ENCODE results near the gene HMGCS1.

DNA sequence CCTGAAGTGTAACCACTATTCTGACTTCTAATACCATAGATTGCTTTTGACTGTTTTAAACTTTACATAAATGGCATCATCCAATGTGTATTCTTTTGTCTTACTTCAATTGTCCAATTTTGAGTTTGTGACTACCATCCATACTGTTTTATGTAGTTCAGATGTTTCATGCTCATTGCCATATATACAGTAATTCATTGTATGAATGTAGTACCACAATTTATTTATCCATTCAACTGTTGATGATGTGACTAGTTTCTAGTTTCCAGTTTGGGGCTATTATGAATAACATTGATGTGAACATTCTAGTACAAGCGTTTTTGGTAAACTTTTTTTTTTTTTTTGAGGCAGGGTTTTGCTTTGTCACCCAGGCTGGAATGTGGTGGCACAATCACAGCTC is 55.1 kb downstream of the HMGCS1 start:
- TF ChIP-seq, protein P1, sequence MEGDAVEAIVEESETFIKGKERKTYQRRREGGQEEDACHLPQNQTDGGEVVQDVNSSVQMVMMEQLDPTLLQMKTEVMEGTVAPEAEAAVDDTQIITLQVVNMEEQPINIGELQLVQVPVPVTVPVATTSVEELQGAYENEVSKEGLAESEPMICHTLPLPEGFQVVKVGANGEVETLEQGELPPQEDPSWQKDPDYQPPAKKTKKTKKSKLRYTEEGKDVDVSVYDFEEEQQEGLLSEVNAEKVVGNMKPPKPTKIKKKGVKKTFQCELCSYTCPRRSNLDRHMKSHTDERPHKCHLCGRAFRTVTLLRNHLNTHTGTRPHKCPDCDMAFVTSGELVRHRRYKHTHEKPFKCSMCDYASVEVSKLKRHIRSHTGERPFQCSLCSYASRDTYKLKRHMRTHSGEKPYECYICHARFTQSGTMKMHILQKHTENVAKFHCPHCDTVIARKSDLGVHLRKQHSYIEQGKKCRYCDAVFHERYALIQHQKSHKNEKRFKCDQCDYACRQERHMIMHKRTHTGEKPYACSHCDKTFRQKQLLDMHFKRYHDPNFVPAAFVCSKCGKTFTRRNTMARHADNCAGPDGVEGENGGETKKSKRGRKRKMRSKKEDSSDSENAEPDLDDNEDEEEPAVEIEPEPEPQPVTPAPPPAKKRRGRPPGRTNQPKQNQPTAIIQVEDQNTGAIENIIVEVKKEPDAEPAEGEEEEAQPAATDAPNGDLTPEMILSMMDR (IDR thresholded peaks at IDR 0.05; ENCODE audit: insufficient read depth, low read depth, low read length) = no peak
- TF ChIP-seq EZH2 (IDR thresholded peaks at IDR 0.05; ENCODE audit: insufficient read depth, low read length) = no peak

Measured in astrocyte (in vitro differentiated cells and primary cell).